Retinal pigment epithelial cell (primary cell): ENCODE measurements around the gene BTBD2.

Experiments used
- DNase-seq: peaks from one replicate; pipeline ENCODE4 v3.0.0-alpha.2; 2010; ENCODE audit warnings: low read depth
- H3K4me3 ChIP-seq: 2 replicates; pipeline ENCODE4 v1.5.1; 2011; ENCODE audit warnings: mild to moderate bottlenecking, low read length, control low read depth, moderate library complexity
- TF ChIP-seq, protein P1 (sequence below): conservative IDR thresholded peaks from 2 replicates; pipeline ENCODE4 v1.5.1; 2011; ENCODE audit warnings: low read depth, low read length, control low read depth, inconsistent platforms

The BTBD2 gene

DNA sequence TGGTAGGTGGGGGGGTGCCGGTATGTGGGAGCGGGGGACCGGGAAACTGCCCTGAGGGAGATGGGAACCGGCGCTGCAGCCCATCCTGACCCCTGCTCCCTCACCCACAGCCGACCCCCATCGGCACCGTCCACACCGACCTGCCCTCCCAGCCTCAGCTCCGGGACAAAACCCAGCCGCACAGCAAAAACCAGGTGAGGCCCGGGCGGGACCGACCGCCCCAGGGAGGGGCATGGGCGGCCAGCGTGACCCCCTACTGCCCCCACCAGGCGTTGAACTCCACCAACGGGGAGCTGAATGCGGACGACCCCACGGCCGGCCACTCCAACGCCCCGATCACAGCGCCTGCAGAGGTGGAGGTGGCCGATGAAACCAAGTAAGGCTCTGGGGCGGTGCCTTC is 35.9 kb downstream of the BTBD2 start:
- TF ChIP-seq, protein P1, sequence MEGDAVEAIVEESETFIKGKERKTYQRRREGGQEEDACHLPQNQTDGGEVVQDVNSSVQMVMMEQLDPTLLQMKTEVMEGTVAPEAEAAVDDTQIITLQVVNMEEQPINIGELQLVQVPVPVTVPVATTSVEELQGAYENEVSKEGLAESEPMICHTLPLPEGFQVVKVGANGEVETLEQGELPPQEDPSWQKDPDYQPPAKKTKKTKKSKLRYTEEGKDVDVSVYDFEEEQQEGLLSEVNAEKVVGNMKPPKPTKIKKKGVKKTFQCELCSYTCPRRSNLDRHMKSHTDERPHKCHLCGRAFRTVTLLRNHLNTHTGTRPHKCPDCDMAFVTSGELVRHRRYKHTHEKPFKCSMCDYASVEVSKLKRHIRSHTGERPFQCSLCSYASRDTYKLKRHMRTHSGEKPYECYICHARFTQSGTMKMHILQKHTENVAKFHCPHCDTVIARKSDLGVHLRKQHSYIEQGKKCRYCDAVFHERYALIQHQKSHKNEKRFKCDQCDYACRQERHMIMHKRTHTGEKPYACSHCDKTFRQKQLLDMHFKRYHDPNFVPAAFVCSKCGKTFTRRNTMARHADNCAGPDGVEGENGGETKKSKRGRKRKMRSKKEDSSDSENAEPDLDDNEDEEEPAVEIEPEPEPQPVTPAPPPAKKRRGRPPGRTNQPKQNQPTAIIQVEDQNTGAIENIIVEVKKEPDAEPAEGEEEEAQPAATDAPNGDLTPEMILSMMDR: no peak
- no peak overlapping the region for H3K4me3 ChIP-seq
- no peak for DNase-seq

DNA sequence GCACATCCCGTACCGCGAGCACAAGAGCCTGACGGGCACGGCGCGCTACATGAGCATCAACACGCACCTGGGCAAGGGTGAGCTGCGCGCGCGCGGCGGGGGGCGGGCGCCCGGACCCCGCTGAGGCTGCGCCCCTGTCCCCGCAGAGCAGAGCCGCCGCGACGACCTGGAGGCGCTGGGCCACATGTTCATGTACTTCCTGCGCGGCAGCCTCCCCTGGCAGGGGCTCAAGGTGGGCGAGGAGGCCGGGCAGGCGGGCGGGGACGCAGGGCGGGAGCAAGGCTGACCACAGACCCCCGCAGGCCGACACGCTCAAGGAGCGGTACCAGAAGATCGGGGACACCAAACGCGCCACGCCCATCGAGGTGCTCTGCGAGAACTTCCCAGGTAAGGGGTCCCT is 36.5 kb downstream of the BTBD2 start:
- DNase-seq: no peak
- H3K4me3 ChIP-seq: no peak overlapping the region
- TF ChIP-seq, protein P1: no peak

DNA sequence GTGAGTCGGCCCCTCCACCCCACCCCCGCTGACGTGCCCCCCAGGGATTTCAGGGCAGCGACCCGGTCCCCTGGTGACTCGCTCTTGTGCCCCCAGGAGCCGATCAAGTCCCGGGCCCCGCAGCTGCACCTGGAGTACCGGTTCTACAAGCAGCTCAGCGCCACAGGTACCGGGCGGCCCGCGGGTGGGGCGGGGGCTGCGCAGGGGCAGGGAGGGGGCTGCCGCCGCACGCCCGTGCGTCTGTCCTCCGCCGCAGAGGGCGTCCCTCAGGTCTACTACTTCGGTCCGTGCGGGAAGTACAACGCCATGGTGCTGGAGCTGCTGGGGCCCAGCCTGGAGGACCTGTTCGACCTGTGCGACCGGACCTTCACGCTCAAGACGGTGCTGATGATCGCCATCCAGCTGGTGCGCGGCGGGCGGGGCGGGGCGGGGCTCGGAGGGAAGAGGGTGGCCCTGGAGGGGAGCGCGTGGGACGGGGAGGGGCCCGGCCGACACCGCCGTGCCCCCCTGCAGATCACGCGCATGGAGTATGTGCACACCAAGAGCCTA is 37.1 kb downstream of the BTBD2 start:
- no peak overlapping the region for H3K4me3 ChIP-seq
- TF ChIP-seq, protein P1: no peak
- no peak for DNase-seq

DNA sequence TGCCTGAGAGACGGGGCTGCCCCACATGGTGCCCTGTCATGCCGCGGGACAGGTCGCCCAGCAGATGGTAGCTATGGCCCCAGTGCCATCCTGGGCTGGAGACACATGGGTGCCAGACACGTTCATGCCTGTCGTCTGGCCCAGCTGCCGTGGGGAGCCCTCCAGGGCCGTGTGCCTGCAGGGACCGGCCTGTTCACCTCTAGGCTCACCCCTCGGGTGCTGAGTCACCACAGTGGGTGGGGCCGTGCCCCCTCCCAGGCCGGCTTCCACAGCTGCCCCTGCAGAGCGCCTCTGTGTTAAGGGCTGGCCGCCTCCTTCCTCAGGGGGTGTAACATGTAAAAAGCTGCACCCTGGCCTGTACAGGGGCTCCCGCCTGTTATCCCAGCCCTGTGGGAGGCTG is 38.4 kb downstream of the BTBD2 start:
- TF ChIP-seq, protein P1: no peak
- H3K4me3 ChIP-seq: no peak overlapping the region
- no peak for DNase-seq

DNA sequence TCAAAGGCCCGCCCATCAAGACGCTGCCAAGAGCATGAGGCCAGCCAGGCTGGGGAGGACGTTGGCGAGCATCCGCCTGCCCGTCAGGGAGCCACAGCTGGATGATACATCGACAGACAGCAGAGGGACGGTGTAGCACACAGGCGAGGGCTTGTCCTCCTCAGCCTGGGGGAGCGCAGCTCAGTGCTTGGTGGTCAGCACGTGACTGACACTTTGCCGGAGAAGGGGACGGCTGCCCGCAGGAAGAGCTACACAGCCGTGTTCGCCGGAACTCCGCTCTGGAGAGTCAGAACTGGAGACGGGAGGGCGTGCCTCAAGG is 40.4 kb downstream of the BTBD2 start:
- no peak for DNase-seq
- TF ChIP-seq, protein P1: no peak
- H3K4me3 ChIP-seq: no peak overlapping the region

DNA sequence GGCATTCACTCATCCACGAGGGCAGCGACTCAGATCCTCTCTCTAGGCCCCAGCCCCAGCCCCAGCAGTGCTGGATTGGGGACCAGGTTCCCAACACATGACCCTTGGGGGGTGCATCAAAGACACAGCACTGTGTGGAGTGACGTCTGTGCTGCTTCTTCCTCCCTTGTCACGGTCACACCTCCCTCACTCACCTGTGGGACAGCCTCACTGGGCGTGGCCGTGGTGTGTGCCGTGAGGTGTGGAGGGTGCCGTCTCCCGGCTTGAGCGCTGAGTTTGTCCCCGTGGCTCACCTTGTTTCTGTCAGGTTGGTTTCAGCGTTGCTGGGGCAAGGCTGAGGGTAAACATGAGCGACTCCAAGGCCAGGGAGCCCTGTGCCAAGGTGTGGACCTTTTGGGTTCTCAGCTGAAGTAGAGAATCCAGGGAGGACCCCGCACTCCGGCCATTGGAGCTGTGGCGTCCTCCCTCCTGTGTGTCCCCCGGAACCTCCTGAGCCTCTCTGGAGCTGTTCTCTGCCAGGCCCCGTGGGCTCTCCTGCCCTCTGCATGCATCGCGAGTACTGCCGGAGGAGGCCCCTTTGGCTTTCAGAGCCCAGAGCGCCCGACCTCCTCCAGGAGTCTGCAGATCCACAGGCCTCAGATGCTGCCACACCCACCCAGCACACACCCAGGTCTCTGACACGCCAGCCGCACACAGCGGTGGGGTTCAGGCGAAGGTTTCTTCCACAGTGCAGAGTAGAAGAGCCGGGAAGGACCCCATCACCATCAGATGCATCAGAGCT is 40.9 kb downstream of the BTBD2 start:
- TF ChIP-seq, protein P1: no peak
- H3K4me3 ChIP-seq: no peak overlapping the region
- no peak for DNase-seq
